ENCODE data around the gene ANXA2R. TPM values are rescaled to one million over a fixed set of nuclear protein-coding genes. Genes with fewer than 3 reads are reported as not detected.
A peak's percentile ranks its signal among the peaks of the same experiment; 100 is the strongest.

ANXA2R gene
- total and polyA plus RNA-seq, 12 donors = 0.42 to 3.4 (median 1.0) TPM

GRCh38 chr5:43041110-43041668 lies 1.1 kb upstream of the ANXA2R start:
- no peak for TF ChIP-seq CTCF (IDR thresholded peaks at IDR 0.05)
- peaks cover 0 to 13% (median 0%) of the 10 kb centered on the region in 9 donors for H3K36me3 ChIP-seq
- no peaks in the 10 kb centered on the region for H3K9me3 ChIP-seq
- H3K4me3 ChIP-seq = peak overlapping the region; percentile 47 to 73 (median 67)
- ATAC-seq (peak in 5 of 8 donors; percentile 0 to 4 (median 1)), DNase-seq (peak in 1 of 2 donors; percentile 60)
- H3K27me3 ChIP-seq = peaks cover 0 to 66% (median 35%) of the 10 kb centered on the region in 7 donors
- 2 to 3% methylated on average over 18 of the region's 18 CpGs for WGBS, 2 donors
- peaks cover 0 to 75% (median 17%) of the 10 kb centered on the region in 9 donors for H3K4me1 ChIP-seq
- peak overlapping the region; percentile 93 to 98 (median 96) for H3K27ac ChIP-seq
- intact Hi-C loops (cut with DNase I) = loop anchor here (2.0 to 10.0 kb wide), 12 partner anchors 22 to 229 kb away; partner anchors contain the start of gene SELENOP (in 1 of the 10)

GRCh38 chr5:43039471-43040286 lies 440 bp downstream of the ANXA2R start:
- Histone ChIP-seq H3K27ac (peak overlapping the region; percentile 93 to 98 (median 96)), H3K36me3 (peaks cover 0 to 8% (median 0%) of the 10 kb centered on the region in 9 donors), H3K4me1 (peaks cover 0 to 76% (median 22%) of the 10 kb centered on the region in 9 donors), H3K27me3 (peaks cover 0 to 74% (median 32%) of the 10 kb centered on the region in 7 donors), H3K9me3 (no peaks in the 10 kb centered on the region), H3K4me3 (peak overlapping the region; percentile 47 to 73 (median 67))
- 10 to 12% methylated on average over 35 of the region's 35 CpGs for WGBS, 2 donors
- TF ChIP-seq CTCF (IDR thresholded peaks at IDR 0.05) = peak in 2 of 9 donors; percentile 5 to 17
- intact Hi-C loops (cut with DNase I) = loop anchor here (1.0 to 10.0 kb wide), 14 partner anchors 21 to 227 kb away; partner anchors contain the start of gene SELENOP (in 1 of the 10)
- peak; percentile 11 to 62 (median 48) for ATAC-seq
- peak; percentile 71 to 72 for DNase-seq

GRCh38 chr5:43039152-43039470 lies 1.0 kb downstream of the ANXA2R start:
- WGBS, 2 donors = 33% methylated on average over 6 of the region's 6 CpGs
- DNase-seq = no peak

More at GRCh38 chr5:43039152-43039470, 1.0 kb downstream of the ANXA2R start:
- Histone ChIP-seq H3K4me3 (peak overlapping the region; percentile 47 to 73 (median 67)), H3K4me1 (peaks cover 0 to 77% (median 22%) of the 10 kb centered on the region in 9 donors), H3K27ac (peak overlapping the region; percentile 93 to 98 (median 96)), H3K36me3 (peaks cover 0 to 7% (median 0%) of the 10 kb centered on the region in 9 donors), H3K9me3 (no peaks in the 10 kb centered on the region), H3K27me3 (peaks cover 0 to 76% (median 31%) of the 10 kb centered on the region in 7 donors)
- intact Hi-C loops (cut with DNase I) = loop anchor here in 2 of 10 donors (2.0 kb wide), 3 partner anchors 20 to 44 kb away; no protein-coding TSS in a partner anchor
- TF ChIP-seq CTCF (IDR thresholded peaks at IDR 0.05) = no peak
- no peak for ATAC-seq

All from heart right ventricle (tissue), 16 donors.